NCI-H526 (cell line): ENCODE data around the gene FST.

Experiments
- DNase-seq, 2 experiments: peaks; one replicate each; lab custom pipeline; 2025; lab: John Stamatoyannopoulos, UW

FST gene

DNA sequence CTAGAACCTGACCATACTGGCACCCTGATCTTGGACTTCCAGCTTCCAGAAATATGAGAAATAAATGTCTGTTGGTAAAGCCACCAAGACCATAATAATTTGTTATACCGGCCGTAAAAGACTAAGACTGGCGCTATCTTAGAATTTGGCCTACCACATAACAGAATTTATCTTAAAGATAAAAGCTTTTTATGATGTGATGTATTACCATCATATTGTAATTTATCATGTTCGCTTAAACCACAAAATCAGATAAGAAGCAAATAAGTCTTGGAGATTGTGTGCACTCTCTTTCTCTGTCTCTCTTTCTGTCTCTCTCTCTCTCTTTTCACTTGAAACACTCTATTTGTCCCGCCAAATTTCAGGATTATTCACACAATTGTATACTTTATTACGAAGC, 35.6 kb downstream of the FST start:
- peak in 1 of 2 experiments; percentile 3 for DNase-seq

GRCh38 chr5:53520813-53521212, 40.4 kb downstream of the FST start:
- no peak for DNase-seq
